AG04449 (cell line): ENCODE results near the gene CEACAM4.

Source experiments
- CTCF ChIA-PET: fragments of 350-600 bp; formaldehyde crosslinking; extraction: SDS; loops from one replicate; lab custom pipeline; 2021; ENCODE audit warnings: antibody characterized with exemption; lab: Yijun Ruan, JAX
- POLR2A ChIA-PET: fragments of 400-600, 350-600 bp; formaldehyde crosslinking; extraction: SDS; loops from one replicate; lab custom pipeline; 2020; ENCODE audit warnings: antibody characterized with exemption, inconsistent platforms; lab: Yijun Ruan, JAX
- DNase-seq: peaks from one replicate; pipeline ENCODE4 v3.0.0-alpha.2; 2010; ENCODE audit warnings: low read depth, low spot score
- H3K4me3 ChIP-seq: 2 replicates; pipeline ENCODE4 v1.5.1; 2011; ENCODE audit warnings: low read depth, mild to moderate bottlenecking, control low read depth, low read length
- CTCF ChIP-seq: IDR thresholded peaks from one replicate; pipeline ENCODE4 v1.5.1; 2011; ENCODE audit warnings: mild to moderate bottlenecking, moderate library complexity, low read length, control low read depth, inconsistent platforms; ENCODE audit not compliant: insufficient read depth; ENCODE audit errors: missing control alignments

CEACAM4 gene

GRCh38 chr19:41621226-41621625 lies 5.6 kb downstream of the CEACAM4 start:
- H3K4me3 ChIP-seq, result no peak overlapping the region
- CTCF ChIA-PET, result no interaction called here
- no peak for DNase-seq
- TF ChIP-seq CTCF, result no peak
- POLR2A ChIA-PET, result no interaction called here

- POLR2A ChIA-PET, result no interaction called here
- no peak overlapping the region for H3K4me3 ChIP-seq
- DNase-seq, result no peak
- CTCF ChIA-PET, result no interaction called here
- TF ChIP-seq CTCF, result no peak
Measured at GRCh38 chr19:41620171-41620570, 6.7 kb downstream of the CEACAM4 start.

DNA sequence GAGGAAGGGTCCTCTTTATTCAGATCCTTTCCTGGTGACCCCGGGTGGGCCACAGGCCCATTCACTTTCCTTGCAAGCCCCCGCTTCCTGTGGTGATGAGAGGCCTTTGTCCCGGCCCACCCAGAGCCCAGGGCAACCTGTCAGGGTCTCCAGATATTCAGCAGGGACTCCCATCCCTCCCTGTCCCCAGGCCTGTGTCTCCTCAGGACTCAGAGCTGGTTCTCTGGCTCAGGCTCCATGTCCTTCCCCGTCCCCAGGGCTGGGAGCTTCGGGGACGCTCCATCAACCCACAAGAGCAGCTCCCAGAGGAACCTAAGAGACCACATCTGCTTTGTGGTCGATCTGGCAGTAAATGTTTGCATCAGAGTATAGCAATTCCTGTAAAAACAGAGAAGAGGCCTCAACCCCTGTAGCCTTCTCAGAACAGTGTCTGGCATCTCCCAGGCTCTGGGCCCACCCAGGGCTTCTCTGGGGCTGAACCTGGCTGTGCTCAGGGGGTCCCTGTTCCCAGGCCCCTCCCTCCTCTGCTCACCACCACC lies 7.8 kb downstream of the CEACAM4 start:
- ChIA-PET CTCF (no interaction called here), POLR2A (no interaction called here)
- DNase-seq, result no peak
- H3K4me3 ChIP-seq, result no peak overlapping the region
- no peak for TF ChIP-seq CTCF

DNA sequence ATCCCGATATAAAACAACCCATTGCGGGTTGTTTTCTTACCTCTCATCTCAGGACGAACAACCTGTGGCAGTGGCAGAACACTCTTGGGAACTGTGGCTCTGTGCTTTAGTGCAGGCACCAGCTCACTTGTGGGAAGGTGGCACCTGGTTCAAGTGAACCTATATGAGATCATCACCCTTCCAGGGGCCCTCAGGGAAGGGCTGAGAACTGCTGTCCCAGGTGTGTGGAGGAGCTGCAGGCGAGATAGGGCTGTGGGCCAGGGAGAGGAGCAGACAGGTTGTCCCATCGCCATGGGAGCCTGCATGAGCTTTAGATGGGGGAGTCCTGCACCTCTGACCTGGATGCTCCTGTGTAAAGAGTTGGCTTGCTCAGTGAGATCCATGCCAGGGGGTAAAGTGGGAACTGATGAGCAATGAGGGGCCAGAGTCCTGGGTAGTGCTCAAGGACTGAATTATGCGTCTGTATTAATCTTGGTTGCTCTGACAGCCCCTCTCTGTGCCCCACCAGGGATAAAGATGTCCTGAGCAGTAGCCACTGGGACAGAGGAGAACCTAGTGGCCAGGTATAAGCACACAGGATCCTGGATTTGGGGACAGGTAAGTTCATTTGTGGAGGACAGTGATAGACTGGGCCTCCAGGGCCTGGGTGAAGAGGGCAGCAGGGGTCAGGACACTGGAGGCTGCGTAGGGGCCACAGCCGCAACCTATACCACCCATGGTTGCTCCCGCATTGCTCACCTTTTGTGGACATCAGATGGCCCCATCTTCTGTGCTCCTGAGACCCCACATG lies 8.7 kb downstream of the CEACAM4 start:
- ChIA-PET CTCF (no interaction called here), POLR2A (no interaction called here)
- no peak for DNase-seq
- TF ChIP-seq CTCF, result no peak
- no peak overlapping the region for H3K4me3 ChIP-seq

DNA sequence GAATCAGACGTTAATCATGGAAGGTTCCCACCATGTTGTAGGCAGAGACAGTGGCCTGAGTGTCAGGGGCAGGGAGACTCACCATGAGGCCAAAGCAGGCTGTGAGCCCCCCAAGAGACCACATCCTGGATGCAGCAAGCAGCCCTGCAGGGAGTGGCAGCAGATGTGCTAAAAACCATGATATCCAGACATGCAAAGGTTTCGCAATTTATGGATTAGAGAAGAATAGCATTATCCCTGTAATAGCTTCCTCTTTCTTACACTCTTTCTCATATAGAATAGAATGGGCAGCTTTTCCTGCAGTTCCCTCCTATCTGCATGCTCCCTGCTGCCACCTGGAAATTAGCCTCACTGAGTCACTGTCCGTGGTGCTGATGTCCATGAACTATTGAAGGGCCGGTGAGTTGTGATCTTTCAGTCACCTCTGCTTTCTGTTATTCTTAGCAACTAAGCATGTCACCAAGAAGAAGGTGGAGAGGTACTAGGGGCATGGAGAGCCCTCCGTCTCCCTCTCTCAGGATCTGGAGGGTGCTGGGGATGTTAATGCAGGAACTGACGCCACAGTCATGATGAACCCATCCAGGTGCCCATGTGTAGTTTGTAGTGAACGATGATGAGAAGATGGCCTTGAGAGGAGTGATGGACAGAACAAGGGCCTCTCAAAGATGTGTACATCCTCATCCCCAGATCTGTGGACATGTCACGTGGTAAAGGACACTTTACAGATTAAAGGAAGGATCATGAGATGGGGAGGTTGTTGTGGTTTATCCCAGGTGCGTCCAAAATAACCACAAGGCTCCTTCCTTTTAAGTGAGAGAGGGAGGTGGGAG lies 9.9 kb downstream of the CEACAM4 start:
- CTCF ChIA-PET, result no interaction called here
- TF ChIP-seq CTCF, result no peak
- POLR2A ChIA-PET, result no interaction called here
- no peak overlapping the region for H3K4me3 ChIP-seq
- no peak for DNase-seq

- no peak for TF ChIP-seq CTCF
- H3K4me3 ChIP-seq, result no peak overlapping the region
- POLR2A ChIA-PET, result no interaction called here
- no peak for DNase-seq
- CTCF ChIA-PET, result no interaction called here
Measured at GRCh38 chr19:41615207-41615606, 11.7 kb downstream of the CEACAM4 start.
